Activated effector memory CD4-positive, alpha-beta T cell treated with anti-CD3 and anti-CD28 coated beads, Interleukin-2, amount 50 U/mL, for 16 hours (primary cell): ENCODE results near the gene TMSB15A.
"Not testable (repeated sequence)": the region's sequence is repeated elsewhere in the genome, so short reads cannot be mapped to it uniquely, and the experiment has no call there.

Experiments
- DNase-seq: peaks from one replicate; pipeline ENCODE4 v3.0.0-alpha.2; 2020

Gene TMSB15A

DNA sequence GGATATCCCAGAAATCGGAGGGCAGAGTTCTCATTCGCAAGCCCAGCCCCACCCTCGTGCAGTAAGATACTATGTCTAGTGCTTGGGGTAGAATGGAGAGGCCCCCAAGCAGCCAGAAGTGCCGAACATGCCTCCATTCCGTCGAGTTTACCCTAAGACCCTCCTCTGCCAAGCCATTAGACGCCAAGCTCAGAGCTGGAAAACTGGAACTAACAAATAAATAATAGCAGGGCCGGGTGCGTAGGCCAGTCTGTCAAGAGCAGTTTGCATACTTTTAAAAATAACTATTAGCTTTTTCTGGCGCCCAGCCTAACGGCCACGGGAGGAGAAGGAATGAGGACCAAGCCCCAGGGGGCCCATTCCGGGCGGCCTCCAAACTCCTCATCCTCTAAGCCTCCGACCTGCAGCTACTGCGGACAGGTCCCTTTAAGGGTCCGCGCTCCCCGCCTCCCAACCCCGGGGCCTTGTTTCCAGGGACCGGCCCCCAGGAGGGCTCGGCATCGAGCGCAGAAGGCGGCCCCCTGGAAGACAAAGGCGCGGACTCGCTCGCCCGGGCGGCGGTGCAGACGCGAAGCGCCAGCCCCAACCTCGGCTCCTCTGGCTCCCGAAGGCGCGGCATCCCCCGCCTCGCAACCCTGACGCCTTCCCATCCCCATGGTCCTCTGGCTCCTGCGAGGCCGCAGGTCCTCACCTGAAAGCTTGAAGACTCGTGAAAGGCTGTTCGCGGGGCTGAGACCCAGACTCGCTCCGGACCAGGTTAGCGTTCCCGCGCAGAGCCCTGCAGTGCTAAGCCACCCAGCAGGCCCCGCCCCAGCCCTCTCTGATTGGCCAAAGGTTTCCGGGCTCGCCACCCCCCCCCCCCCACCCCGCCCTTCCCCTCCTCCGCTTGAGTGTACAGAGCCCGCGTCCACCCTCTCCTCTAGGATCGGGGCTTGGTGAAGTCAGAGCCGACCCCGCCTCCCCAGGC, at the start of gene TMSB15A:
Gene TMSB15A (minus strand): TSS at position 765 of the 967 bp plus-strand sequence.
- DNase-seq: peak; percentile 83

- no peak for DNase-seq
These were observed 44.0 kb upstream of the TMSB15A start for GRCh38 chrX:102560423-102561068.

- DNase-seq: no peak
These were observed 42.1 kb upstream of the TMSB15A start for GRCh38 chrX:102558607-102559006.

DNA sequence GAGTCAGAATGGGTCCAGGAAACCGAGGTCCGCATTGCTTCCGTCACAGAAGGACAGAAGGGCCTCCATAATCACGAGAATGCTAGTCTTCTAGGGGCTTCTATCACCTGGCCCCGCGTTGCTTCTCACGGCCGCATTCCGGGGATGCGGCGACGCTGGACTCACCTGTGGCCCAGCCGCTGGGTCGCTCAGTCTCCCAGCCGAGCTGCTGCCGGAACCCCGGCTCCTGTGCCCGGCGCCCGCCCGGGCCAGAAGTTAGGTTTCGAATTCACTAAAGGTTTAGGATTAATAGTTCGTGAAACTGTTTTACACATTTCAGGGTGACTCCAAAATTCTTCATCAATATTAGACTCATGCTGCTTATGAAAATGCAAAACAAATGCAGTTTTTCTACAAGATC, 31.7 kb upstream of the TMSB15A start:
- no peak for DNase-seq

GRCh38 chrX:102546828-102547493, 30.4 kb upstream of the TMSB15A start:
- no peak for DNase-seq

DNA sequence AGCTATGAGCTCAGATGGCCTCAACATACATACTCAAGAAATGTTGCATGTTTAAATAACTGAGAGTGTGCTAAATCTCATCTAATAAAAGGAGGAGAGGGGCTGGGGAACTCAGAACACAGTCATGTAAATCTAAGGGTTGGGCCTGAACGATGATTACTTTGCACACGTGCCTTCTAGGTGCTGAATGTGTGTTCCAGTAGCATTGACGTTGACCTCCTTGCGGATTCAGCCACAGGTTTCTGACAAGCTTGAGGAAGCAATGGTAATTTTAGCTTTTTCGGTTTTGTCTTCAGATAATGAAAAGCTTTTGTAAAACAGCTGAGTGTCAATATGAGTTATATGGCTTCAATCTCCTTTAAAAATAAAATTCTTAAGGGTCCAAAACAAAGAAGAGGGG, 29.6 kb upstream of the TMSB15A start:
- not testable (repeated sequence) for DNase-seq

DNA sequence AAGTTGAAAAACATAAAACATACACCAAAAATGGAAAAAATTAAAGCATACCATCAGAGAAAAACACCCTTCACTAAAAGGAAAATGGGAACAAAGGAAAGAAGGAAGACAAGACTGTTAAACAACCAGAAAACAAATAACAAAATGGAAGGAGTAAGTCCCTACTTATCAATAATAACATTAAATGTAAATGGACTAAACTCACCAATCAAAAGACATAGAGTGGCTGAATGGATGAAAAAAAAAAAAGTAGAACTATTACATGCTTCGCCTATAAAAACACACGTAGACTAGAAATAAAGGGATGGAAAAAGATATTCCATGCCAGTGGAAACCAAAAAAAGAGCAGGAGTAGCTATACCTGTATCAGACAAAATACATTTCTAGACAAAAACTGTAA, 19.4 kb upstream of the TMSB15A start:
- no peak for DNase-seq

DNA sequence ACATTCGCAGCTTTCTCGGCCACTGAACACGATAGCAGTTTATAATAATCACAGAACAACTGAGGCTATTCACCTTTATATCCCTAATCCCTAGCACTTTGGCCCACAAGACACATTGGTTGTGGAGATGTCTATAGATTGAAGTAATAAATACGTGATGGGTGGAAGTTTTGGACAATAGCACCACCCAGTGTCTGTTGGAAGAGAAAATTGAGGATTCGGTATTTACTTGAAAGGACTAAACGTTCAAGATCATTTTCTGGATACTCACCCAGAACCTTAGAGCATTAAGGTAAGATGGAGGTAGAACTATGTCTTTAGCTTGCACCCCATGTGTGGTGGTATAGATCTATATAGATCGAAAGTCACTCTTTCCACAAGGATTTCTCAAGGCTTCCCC, 787 bp upstream of the TMSB15A start:
- DNase-seq: no peak

DNA sequence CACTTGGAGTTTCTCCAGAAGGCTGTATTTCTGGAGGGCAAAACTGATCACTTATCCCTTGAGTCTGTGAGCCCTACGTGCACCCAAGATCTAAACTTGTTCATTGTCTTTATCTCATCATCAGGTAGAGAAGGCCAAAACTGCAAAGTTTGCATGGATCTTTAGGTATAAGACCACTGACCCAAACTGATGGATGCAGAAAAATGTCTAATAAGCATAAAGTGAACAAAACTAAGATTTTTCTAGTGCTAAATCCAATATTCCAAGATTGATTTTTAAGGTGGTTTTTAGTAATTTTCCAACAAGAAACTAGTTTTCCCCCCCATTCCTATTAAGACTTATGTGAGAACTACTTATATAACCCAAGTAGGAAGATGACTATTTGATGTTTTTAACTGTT, 2.0 kb downstream of the TMSB15A start:
- no peak for DNase-seq

- DNase-seq: no peak
These were observed 17.8 kb downstream of the TMSB15A start for GRCh38 chrX:102498732-102499131.

GRCh38 chrX:102491766-102492165, 24.8 kb downstream of the TMSB15A start:
- no peak for DNase-seq

DNA sequence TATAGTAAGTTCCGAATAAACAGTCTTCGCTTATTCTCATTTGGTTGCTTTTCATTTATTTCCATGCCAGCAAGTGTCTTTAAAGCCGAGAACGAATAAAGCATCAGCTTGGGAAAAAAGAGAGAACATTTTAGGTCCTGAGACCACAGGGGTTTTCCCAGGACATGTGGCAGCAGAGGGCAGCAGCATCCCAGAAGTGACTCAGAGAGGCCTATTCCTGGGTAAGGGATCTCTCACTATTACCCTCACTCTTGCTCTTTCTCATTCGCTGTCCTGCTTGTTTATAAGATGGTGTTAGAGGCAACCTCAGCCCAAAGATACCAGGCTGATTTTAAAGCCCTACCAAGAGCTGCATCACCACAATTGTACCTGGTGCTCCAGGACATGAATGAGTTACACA, 37.8 kb downstream of the TMSB15A start:
- not testable (repeated sequence) for DNase-seq

DNA sequence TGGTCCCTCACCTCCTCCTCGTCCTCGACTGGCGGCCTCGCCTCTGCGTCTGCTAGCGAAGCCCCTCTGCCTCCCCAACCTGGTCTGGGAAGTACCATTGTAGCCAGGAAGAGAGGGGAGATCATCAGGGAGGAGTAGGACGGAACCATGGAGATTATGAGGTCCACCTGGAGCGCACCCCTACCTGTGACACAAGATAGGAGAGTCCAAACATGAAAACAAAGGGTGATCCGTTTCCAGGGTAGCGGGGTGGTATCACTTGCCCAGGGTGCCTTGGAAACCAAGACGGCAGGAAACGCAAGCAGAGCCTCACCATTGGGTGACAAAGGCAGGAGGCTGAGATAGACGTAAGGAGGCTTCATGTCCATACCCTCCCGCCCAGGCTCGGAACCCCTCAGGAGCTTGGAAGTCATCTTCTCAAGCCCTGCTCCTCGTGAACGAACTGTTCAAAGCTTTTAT, 44.7 kb downstream of the TMSB15A start, which contains the start of gene TCP11X2:
Gene TCP11X2 (minus strand): TSS at position 51 of the 459 bp plus-strand sequence.
- DNase-seq: not testable (repeated sequence)

DNA sequence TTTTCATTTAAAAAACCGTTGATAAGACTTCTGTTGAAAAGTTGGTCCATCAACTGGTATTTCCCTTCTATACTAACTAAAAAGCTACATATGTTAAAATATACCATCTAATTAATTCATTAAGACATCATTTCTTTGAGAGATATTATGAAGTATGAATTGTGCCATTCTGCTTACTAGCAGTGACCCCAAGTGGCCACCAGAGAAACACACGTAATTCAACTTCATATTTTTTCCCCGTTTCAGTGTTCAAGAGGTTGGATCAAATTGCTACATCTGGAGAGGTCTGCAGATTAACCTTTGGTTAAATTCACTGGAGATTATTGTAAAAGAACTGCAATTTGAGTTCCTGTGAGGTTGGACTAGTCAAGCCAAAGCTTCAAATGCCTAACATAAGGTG, 46.3 kb downstream of the TMSB15A start:
- not testable (repeated sequence) for DNase-seq
